HG03378 (cell line): Measurements from ENCODE around the gene FASTK.

Experiments
- ATAC-seq: cut with Tn5 transposase; IDR thresholded peaks from one replicate; pipeline ENCODE4 v1.9.1; 2021; ENCODE audit warnings: mild to moderate bottlenecking, moderate library complexity; ENCODE audit not compliant: unreplicated experiment

FASTK gene

GRCh38 chr7:151118108-151119054, 37.8 kb upstream of the FASTK start:
- ATAC-seq: no peak

- no peak for ATAC-seq
These were observed 37.0 kb upstream of the FASTK start for GRCh38 chr7:151117565-151117964.

GRCh38 chr7:151116603-151117440, 36.2 kb upstream of the FASTK start:
- no peak for ATAC-seq

GRCh38 chr7:151115836-151116418, 35.3 kb upstream of the FASTK start:
- ATAC-seq: no peak

- no peak for ATAC-seq
These were observed 34.7 kb upstream of the FASTK start for GRCh38 chr7:151115121-151115835.

GRCh38 chr7:151114151-151115090, 33.8 kb upstream of the FASTK start:
- ATAC-seq: no peak

GRCh38 chr7:151113344-151114150, 32.9 kb upstream of the FASTK start:
- ATAC-seq: no peak

GRCh38 chr7:151110941-151111645, 30.5 kb upstream of the FASTK start:
- ATAC-seq: no peak

- ATAC-seq: no peak
These were observed 29.8 kb upstream of the FASTK start for GRCh38 chr7:151110236-151110940.

- no peak for ATAC-seq
These were observed 28.8 kb upstream of the FASTK start for GRCh38 chr7:151109094-151110048.

GRCh38 chr7:151107882-151108281, 27.3 kb upstream of the FASTK start:
- no peak for ATAC-seq

GRCh38 chr7:151104411-151105235, 24.0 kb upstream of the FASTK start:
- no peak for ATAC-seq

- ATAC-seq: no peak
These were observed 23.4 kb upstream of the FASTK start for GRCh38 chr7:151103973-151104372.

- no peak for ATAC-seq
These were observed 22.4 kb upstream of the FASTK start for GRCh38 chr7:151102991-151103390.

GRCh38 chr7:151101621-151102396, 21.2 kb upstream of the FASTK start:
- ATAC-seq: no peak
